GM21390 (cell line): ENCODE data around the gene PIPOX.

Experiments
- ATAC-seq: cut with Tn5 transposase; IDR thresholded peaks from one replicate; pipeline ENCODE4 v1.9.1; 2021; ENCODE audit not compliant: unreplicated experiment

PIPOX gene

DNA sequence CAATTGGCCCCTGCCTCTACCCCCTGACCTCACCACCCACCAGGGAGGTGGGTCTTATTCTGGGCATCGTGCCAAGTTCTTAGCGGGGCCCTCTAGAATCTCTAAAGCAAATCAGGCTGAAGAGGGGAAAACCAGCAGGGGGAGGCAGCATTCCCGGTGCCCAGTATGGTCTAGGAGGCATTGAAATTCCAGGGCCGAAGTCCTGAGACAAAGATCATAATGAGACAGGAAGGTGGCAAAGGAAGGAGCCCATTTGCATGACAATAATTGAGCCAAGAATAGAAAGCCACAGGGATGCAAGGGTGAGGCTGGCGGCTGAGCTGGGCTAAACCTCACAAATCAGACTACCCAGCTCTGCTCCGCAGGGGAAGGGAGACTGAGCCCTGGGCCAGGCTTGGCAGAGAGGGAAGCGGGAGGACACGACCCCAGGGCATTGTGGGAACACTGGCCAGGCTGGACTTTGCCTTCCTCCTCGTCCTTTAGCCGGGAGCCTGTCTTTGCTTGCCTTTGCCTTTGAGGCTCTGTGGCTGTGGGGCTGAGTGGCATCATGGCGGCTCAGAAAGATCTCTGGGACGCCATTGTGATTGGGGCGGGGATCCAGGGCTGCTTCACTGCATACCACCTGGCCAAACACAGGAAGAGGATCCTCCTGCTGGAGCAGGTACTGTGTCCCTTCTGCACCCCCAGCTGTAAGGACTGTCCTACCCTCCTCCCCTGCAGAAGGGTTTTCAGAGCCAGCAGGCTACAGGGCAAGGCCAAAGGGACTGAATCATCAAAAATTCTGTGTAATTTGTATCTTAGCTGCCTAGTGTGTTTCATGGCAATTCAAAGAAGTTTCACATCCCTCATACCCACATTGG, at the start of gene PIPOX:
TSS of gene PIPOX (plus strand) at position 463 of the 860 bp plus-strand sequence. CDS start at position 548, 85 bp downstream.
- ATAC-seq = no peak

- ATAC-seq = no peak
Measured at GRCh38 chr17:28993645-28994426, 49.1 kb upstream of the PIPOX start.

DNA sequence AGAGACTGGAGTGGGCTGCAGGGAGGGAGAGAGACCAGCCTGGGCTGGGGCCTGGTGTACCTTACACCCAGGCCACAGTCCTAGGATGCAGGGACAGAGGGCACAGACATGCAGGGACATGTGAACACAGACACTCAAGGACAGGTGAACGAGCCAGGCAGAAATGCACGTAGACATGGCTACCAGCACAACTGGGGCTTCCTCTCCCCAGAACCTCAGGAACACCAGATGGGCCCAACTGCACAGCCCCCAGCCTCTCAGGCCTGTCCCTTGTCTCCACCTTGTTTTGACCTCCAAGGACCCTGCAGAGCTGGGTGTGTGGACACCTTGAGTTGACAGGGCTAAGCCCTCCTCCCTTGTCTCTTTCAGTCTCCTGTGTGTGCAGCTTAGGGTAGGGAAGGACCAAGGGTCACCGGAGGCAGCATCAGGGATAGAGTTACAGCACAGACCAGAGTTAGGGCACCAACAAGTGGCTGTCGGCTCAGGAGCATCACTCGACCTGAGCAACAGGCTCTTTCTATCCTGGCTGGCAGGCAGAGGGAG, 46.3 kb upstream of the PIPOX start:
- ATAC-seq = no peak

DNA sequence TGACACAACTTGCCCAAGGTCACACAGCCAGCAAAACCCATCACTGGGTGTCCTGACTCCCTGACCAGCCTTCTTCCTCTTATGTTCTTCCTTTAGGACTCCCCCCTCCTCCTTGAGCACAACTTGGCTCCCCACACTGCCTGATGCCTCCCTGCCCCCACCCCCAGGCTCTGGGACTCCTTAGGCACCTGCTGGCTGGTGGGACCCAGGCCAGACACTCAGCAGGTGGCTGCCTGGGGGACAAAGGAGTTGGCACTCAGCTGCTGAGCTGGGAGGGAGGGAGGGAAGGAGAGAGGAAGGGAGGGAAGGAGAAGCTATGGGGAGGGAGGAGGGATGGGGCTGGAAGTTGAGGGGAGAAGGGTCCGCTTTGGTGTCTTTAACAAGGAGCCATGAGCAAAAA, 45.1 kb upstream of the PIPOX start:
- ATAC-seq = no peak

GRCh38 chr17:28999206-28999605, 43.7 kb upstream of the PIPOX start:
- no peak for ATAC-seq

DNA sequence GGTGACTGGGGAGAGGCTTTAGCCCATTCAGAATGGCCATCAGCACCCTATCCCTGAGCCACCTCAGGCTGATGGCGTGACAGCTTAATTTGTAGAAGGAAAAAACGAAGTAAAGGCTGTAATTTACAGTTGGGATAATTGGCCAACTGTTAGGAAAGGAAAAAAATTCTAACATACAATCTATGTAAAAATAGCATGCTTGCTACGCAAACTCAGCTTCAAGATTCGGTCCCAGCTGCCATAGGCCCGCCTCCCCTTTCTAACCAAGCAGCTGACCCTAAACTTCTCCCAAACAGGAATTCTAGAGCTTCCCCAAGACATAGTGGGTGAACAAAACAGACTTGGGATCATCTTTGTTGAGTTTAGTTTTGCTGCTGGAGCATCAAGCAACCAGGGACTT, 42.0 kb upstream of the PIPOX start:
- ATAC-seq = no peak

DNA sequence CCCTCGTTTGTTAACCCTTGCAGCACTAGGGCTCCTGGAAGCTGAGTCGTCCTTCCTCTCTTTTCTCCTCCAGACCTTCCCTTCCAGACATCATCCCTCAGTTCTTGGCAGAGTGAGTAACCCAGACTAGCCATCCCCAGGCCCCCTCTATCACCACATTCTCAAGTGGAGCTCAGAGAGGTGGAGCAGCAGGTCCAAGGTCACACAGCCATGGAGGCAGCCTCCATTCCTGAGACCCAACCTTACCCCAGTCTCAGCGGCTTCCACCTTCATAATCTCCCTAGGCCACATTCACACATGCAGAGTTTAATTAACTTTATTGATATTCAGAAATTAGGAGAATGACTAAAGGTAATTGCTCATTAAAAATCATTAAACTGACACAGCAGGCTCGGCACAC, 40.1 kb upstream of the PIPOX start:
- ATAC-seq = no peak

- no peak for ATAC-seq
Measured at GRCh38 chr17:29003289-29003688, 39.7 kb upstream of the PIPOX start.

DNA sequence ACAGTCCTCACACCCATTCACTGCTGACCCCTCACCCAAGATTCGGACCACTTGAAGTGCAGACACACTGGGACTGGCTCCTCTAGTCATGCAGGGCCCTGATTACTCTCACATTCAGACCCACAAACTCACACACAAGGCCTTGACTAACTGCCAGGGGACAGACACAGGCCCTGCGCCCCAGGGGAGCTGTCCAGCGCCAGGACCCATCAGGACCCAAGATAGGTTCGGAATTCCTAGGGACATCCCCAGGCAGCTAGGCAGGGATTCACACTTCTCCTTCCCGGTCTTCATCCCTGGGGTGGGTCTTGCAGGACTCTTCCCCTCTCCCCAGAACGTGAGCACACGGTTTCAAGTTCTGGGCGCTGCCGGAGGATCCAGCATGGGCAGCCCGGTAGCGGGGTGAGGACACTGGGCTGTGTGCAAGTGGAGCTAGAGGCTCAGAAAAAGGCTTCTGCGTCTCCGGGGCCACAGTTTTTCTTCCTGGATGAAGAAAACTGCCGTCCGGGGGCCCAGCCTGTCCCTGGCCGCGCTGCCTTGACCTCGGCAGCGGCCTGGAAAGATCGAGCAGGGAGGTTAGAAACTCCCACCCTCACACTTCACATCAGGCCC, 38.8 kb upstream of the PIPOX start:
- no peak for ATAC-seq

DNA sequence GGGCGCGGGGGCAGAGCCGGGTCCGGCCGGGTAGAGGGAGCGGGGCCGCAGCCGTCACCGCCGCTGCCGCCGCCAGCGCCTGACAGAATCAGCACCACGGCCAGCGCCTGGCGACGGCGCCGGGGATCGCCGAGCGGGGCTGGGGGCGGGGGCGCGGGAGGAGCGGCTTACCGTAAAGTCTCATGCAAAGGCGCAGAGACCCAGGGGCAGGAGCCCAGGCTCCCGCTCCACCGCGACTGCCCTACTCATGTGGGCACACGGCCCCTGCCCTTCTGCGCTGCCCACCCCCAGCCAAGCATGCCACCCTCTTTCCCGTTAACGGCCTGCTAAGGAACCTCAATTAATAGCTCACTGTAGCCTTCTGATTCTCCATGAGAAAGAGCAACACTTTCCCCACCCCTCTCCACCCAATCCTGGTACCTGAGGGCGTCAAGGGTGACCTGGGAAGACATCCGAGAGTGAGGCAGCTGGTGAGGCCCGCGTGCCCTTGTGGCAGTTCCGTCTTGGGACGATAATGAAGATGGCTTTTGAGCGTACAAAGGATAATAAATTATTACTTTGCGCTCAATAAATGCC, 36.9 kb upstream of the PIPOX start, which contains the start of gene SEZ6:
TSS of gene SEZ6 (minus strand) at position 98 of the 576 bp plus-strand sequence. CDS start 164 bp downstream, outside the sequence.
- no peak for ATAC-seq

DNA sequence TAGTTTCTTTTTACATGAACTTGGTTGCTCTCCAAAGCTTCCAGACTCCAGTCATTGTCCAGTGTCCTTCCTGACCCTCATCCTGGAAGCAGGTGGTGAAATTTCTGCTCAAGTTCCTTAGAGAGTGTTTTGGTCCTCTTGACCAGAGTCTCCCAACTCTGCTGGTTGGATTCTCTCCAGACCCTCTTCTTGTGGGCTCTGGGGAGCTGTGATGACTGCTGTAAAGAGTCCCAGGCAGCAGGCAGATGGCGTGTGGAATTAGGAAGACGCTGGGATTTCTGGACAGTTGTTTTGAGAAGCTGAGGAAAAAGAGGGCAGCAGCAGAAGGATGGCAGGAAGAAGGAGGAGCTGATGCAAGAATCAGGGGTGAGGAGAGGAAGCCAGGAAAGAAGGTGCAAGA, 35.5 kb upstream of the PIPOX start:
- no peak for ATAC-seq

GRCh38 chr17:29007860-29008455, 35.0 kb upstream of the PIPOX start:
- no peak for ATAC-seq

DNA sequence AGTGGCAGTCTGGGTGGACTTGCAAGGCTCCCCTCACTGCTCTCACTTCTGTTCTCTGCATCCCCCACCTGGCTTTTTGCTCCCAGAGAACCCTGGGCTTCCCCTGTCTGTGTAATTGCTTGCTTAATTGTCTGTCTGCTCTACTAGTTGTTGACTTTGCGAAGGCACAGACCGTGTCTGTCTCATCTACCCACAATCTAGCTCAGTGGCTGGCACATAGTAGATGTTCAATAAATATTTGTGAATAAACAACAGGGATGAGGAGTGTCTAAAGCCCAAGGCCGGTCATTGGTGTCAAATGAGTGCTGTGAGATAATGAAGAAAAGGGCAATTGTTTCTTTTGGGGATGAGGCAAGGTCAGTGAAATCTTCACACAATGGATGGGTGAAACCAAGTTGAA, 34.4 kb upstream of the PIPOX start:
- ATAC-seq = no peak

DNA sequence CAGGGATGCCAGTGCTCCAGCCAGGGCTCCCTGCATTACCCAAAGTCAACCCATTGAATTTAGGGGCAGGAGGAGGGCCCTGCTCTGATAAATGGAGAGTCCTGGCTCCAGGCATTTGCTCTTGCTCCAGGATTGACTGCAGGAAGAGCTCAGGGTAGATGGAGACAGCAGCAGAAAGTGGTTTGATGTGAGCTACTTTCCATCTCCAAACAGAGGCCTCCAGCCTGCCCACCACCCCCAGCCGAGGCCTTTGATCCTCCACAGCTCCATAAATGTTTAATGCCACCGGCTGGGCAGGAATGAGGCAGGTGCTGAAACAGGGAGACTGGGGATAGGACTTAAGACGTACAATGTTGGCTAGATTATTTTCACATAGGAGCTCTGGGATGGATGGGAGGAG, 32.8 kb upstream of the PIPOX start:
- ATAC-seq = no peak

DNA sequence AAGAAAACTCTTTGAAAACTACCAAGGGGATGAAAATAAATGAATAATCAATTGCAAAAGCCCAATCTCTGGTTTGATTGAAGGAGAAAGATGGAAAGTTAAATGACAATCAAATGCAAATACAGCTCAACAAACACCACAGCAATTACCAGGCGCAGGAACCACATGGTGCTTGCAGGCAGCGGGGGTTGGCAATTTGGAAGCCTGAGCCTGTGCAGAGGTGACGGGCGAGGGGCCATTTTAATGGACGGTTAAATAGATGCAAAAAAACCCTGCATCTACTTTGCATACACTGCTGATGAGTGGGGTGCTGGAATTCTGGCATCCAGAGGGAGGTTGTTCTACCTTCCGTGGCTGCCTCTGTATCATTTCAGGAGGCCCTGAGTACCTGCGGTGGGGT, 32.4 kb upstream of the PIPOX start:
- ATAC-seq = no peak

GRCh38 chr17:29012535-29012934, 30.4 kb upstream of the PIPOX start:
- no peak for ATAC-seq

GRCh38 chr17:29014716-29015115, 28.2 kb upstream of the PIPOX start:
- ATAC-seq = no peak

- no peak for ATAC-seq
Measured at GRCh38 chr17:29016345-29017210, 26.4 kb upstream of the PIPOX start.

DNA sequence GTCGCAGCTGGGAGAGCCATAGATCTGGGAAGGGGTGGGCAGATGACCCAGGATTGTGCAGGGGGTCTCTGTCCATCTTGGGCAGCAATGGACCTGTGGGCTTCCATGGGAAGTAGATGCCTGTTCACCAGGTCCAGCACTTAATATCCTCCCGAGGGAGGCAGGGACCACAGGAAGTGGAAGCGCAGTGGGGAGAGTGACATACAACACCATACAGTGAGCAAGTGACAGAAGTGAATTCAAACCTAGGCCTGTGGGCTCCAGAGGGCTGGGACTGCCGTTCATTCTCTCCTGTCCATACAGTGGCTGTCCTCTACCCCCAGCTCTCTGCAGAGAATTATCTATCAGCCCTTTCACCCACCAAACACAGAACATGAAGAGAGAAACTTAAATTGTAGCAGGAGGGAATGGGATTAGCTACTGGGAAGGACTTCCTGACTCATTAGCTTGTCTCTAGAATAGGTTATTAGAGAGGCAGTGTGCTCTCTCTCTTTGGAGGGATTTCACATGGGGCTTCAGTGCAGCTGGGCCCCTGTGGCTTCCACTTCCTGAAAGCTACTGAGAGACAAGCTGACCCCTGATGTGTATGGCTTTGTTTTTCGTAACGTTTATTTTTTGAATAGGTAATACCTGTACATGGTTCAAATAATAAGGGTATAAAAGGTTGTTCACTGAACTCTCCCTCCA, 24.0 kb upstream of the PIPOX start:
- ATAC-seq = no peak
